K562 treated with DMSO at 1 percent for 24 hours (cell line): ENCODE data around the gene MKRN2. TPM values are rescaled to one million over a fixed set of nuclear protein-coding genes. Genes with fewer than 3 reads are reported as not detected.

Experiments used
- total RNA-seq: library from RNA; unstranded; fragments of 300-600 nt; gene quantifications from 2 replicates; pipeline ENCODE4 v1.2.3, GENCODE V29; 2022; ENCODE audit warnings: low read depth; ENCODE audit not compliant: insufficient read depth

Gene MKRN2, protein sequence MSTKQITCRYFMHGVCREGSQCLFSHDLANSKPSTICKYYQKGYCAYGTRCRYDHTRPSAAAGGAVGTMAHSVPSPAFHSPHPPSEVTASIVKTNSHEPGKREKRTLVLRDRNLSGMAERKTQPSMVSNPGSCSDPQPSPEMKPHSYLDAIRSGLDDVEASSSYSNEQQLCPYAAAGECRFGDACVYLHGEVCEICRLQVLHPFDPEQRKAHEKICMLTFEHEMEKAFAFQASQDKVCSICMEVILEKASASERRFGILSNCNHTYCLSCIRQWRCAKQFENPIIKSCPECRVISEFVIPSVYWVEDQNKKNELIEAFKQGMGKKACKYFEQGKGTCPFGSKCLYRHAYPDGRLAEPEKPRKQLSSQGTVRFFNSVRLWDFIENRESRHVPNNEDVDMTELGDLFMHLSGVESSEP
- 32.8 and 34.0 TPM in 2 replicates for total RNA-seq

DNA sequence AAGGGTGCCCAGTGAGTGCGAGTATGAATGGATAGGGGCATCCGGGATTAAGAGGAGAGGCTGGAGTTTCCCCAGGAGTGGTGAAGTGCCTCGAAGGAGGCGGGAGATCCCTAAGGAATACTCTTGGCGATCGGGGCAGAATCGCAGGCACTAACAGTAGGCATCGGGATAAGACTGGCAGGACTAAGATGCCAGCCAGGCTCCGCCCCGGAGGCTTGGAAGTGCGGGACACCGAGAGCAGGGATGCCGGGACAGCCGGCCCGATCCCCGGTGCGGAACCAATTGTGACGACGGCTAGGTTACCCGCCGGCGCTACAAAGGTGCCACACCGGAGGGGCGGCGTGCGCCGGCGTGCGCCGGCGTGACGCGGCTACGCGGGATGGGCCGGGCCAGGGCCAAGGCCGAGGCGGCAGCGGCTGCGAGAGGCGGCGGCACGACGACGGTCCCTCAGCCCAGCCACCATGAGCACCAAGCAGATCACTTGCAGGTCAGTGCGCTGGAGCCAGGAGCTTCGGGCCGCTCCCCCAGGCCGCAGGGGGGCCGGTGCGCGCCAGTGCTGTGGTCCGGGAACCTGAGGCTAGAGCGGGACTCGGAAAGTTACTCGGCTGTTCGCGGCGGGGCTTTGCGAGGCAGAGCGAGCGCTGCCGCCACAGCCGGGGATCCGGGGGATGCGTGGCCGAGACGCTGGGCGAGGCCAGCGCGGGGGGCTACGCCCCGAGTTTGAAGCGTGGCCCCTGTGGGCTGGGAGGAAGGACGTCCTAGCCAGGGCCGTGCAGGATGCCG is at the start of gene MKRN2:
Gene MKRN2, plus strand, starts transcription at position 398 of the 783 bp plus-strand sequence. Its CDS starts 64 bp downstream, at position 462.

DNA sequence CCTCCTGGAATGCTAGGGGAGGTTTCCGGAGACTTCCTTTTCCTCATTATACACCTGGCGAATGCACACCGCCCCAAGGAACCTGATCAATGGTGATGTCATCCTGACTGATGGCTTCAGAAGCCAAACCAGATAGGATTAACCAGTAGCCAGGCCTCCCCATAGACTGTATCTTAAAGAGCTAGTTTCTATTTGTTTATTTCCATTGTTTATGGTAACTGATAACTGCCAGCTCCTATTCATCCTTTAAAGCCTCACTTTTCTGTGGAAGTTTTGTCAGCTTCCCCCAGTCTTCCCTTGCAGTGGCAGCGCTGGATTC is 11.5 kb upstream of the MKRN2 start, which contains the start of gene MKRN2OS:
Gene MKRN2OS, minus strand, starts transcription at position 27 of the 319 bp plus-strand sequence. CDS start 35 bp downstream, outside the sequence.

Other genes with a start within 250 kb of the MKRN2 start
- 7.5 and 10.2 TPM in 2 replicates for gene TSEN2, start 72.6 kb upstream of the MKRN2 start, total RNA-seq
- gene MKRN2OS, start 11.6 kb upstream of the MKRN2 start, total RNA-seq: not detected in 2 replicates
- gene RAF1, start 107.0 kb downstream of the MKRN2 start, total RNA-seq: 73.7 and 77.4 TPM in 2 replicates
- gene TMEM40, start 202.2 kb downstream of the MKRN2 start, total RNA-seq: 1.5 TPM in 1 of 2 replicates, not detected in the other
- 15.0 and 15.7 TPM in 2 replicates for gene CAND2, start 239.6 kb downstream of the MKRN2 start, total RNA-seq